Right cardiac atrium (tissue), 5 donors: ENCODE data around the gene RRAGD. TPM values are rescaled to one million over a fixed set of nuclear protein-coding genes. Genes with fewer than 3 reads are reported as not detected.

Source experiments
- ATAC-seq, 2 donors: fragments of 200-7000 bp; cut with Tn5 transposase; one replicate each; pipeline versions ENCODE4 v1.8.0 to v1.9.1; 2020; ENCODE audit warnings: moderate library complexity in 2 of 2, mild to moderate bottlenecking in 1 of 2
- DNase-seq, 3 donors: peaks; one replicate each; pipeline ENCODE4 v3.0.0-alpha.2; 2020
- H3K27ac ChIP-seq: one replicate; pipeline ENCODE4 v1.5.1; 2013; ENCODE audit warnings: mild to moderate bottlenecking, low read length, control low read depth, moderate library complexity
- H3K27me3 ChIP-seq: one replicate; pipeline ENCODE4 v1.6.1; 2013; ENCODE audit not compliant: control insufficient read depth, insufficient read depth
- H3K4me1 ChIP-seq: one replicate; pipeline ENCODE4 v1.6.1; 2013; ENCODE audit warnings: low read length; ENCODE audit not compliant: control insufficient read depth, insufficient read depth
- H3K4me3 ChIP-seq: one replicate; pipeline ENCODE4 v1.5.1; 2013; ENCODE audit warnings: low read length, control low read depth
- H3K9me3 ChIP-seq: one replicate; pipeline ENCODE4 v1.6.1; 2013; ENCODE audit warnings: low read length; ENCODE audit not compliant: control insufficient read depth
- WGBS: extraction: QIAGEN DNeasy Blood & Tissue Kit; methylation state at CpG from one replicate; pipeline ENCODE4 v1.1.7; 2013; 5-methylcytosine and 5-hydroxymethylcytosine counted together
- intact Hi-C, 4 donors: fragments of 100-400 bp; cut with DNase I; formaldehyde crosslinking; loops; one replicate each; pipeline versions ENCODE4 v1.11.0 to v1.14.0; 2022 to 2023
- polyA plus RNA-seq: library from polyadenylated mRNA; stranded (reverse); fragments of 200-250 nt; gene quantifications from one replicate; pipeline ENCODE4 v1.2.3, GENCODE V29; 2013
- total RNA-seq, 4 donors: library from RNA; stranded (reverse); fragmentation: NEBNext Ultra II Directional; extraction: Animal tissue kit (Norgen Biotek cat#: 25700); gene quantifications; one replicate each; pipeline ENCODE4 v1.2.1, GENCODE V29; 2021
- donor health status: healthy with polysubstance abuse.
- donor health status: DM: no; HTN: yes; CAD: no.
- donor health status: DM: no; HTN: no; CAD: no.
- donor health status: DM: no; HTN: yes; CAD: no; lungs with severe emphysema.
- donor health status: DM: yes; HTN: yes; CAD: no.

RRAGD gene
- total and polyA plus RNA-seq, 5 donors, result 57.2 to 154 (median 109) TPM

DNA sequence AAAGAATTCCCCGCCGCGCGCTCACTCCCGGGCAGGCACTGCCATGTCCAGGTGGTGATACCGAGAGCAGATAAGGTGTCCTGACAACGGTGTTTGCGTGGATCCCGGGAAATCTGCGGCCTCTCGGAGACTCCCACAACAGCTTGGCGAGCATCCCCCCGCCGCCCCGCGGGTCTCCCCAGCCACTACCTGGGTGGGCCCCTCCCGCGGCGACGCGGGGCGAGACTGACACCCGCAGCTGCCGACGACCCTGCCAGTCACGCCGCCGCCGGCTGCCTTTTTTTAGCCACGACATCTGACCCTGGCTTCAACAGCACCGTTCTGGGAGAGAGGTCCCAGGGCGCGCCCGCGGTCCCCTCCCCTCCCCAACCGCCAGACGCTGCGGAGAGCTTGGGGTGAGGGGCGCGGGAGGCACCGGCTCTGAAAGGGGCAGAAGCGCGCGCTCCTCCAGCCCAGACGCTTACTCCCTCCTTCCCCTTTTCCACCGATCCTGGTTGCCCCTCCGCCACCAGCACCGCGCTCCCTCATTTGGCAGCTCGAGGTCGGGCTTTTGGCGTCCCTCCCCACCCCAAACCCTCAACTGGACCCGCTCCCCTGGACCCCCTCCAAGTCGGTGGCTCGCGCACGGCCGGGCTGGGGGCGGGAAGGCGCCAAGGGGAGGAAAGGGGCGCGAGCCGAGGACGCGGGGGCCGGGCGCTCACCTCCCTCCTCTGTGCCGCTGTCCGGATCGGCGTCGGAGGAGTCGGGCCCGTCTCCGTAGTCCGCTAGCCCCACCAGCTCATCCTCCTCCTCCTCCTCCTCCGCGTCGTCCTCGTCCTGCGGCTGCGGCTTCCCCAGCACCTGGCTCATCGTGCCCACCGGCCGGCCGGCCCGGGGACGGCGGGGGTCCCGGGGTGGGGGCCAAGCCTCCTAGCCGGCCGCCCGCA, 665 bp downstream of the RRAGD start:
- Histone ChIP-seq H3K4me3 (peak overlapping the region; percentile 89), H3K27me3 (no peaks in the 10 kb centered on the region), H3K27ac (peak overlapping the region; percentile 77), H3K4me1 (peaks cover 2% of the 10 kb centered on the region), H3K9me3 (no peaks in the 10 kb centered on the region)
- WGBS, result under 1% methylated on average over 93 of the region's 93 CpGs
- intact Hi-C loops, result no loop called here
- ATAC-seq (peak; percentile 59 to 61), DNase-seq (peak; percentile 36 to 79 (median 72))

DNA sequence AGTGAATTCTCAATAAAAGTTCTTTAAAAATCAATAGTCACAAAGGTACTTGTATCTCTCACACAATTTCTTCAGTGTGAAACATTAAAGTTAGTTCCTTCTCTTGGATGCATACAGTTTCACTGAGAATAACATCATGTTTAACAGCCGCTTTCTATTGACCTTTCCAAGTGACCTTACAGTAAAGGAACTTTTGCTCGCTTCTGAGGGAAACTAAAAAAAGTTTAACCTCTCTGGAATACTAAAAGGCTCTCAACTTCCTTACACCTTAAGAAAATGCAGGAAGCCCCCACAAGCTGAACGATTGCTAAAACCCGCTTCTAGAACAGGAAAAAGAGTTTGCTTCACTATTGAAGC, 1.3 kb downstream of the RRAGD start:
- DNase-seq, result no peak
- no peaks in the 10 kb centered on the region for H3K9me3 ChIP-seq
- no peaks in the 10 kb centered on the region for H3K27me3 ChIP-seq
- peak overlapping the region; percentile 89 for H3K4me3 ChIP-seq
- H3K27ac ChIP-seq, result peak overlapping the region; percentile 77
- ATAC-seq, result no peak
- intact Hi-C loops, result no loop called here
- 18% methylated on average over 4 of the region's 4 CpGs for WGBS
- peaks cover 2% of the 10 kb centered on the region for H3K4me1 ChIP-seq

DNA sequence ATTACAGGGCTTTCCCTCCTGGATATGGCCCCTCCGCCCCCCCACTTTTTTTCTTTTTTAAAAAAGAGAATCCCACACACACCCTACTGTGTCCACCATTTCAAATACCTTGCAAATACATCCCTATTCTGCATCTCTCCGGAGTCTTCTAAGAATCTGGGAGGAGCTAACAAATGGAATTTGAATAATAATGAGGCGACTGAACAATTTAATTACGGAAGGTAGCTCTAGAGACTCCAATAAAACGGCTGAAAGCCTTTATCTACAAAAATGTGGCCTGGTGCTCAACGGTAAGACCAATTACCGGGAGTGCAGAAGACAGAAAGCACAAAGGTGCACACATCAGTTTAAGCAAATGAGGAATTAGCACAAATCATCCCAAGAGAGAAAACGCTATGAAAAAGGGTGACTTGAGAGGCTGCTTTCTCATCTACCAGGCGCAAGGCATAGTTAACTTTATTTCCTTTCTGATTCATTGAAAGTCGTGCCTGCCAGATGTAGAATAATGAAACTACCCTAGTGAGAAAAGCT, 1.8 kb downstream of the RRAGD start:
- peaks cover 4% of the 10 kb centered on the region for H3K4me1 ChIP-seq
- 51% methylated on average over 10 of the region's 10 CpGs for WGBS
- peak overlapping the region; percentile 46 for H3K27ac ChIP-seq
- peak overlapping the region; percentile 89 for H3K4me3 ChIP-seq
- ATAC-seq (no peak), DNase-seq (no peak)
- no peaks in the 10 kb centered on the region for H3K27me3 ChIP-seq
- intact Hi-C loops, result no loop called here
- no peaks in the 10 kb centered on the region for H3K9me3 ChIP-seq

DNA sequence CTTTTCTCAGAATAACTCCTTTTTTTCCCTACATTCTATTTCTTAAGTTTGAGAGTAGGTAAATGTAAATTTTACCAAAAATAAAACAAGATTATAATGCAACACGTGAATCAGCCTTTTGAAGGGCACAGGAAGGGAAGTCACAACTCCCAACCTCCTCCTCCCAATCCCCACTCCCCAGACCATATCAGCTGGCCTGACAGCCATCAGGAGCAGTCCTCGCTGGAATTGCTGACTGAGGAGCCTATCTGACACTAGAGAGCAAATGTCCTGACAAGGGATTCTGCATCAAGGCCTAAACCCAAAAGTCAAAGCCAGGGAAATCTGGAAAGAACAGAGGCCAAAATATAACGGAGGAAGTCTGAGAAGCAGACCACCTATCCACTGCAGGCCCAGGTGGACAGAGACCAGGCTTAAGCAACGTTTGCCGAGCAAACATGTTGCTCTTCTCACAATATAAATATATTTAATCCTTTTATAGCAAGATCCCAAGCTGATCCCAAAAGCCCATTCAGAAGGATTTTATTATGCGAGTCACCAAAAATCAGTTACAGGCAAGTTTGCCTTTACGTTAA, 2.5 kb downstream of the RRAGD start:
- no peaks in the 10 kb centered on the region for H3K27me3 ChIP-seq
- H3K4me1 ChIP-seq, result peaks cover 4% of the 10 kb centered on the region
- 61% methylated on average over 7 of the region's 7 CpGs for WGBS
- H3K4me3 ChIP-seq, result peak overlapping the region; percentile 11
- H3K9me3 ChIP-seq, result no peaks in the 10 kb centered on the region
- DNase-seq (peak in 1 of 3 donors; percentile 50), ATAC-seq (peak in 1 of 2 donors; percentile 42)
- H3K27ac ChIP-seq, result peak overlapping the region; percentile 36
- intact Hi-C loops, result no loop called here

DNA sequence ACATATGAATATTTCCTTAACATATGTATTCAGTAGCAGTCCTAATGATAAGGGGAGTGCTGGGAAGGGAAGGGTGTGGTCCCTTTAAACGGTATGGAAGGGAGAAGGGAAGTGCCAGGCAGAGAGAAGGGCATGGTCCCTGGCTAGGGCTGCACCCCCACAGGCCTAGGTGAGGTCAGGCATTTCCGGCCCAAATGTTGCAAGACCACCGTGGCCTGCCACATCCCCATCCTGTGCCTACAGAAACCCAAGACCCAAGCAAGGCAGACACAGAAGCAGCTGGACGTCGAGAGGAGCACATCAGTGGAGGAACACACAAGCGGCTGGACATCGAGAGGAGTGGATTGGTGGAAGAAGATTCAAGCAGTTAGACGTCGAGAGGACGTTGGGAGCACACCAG, 5.9 kb downstream of the RRAGD start:
- no peaks in the 10 kb centered on the region for H3K27me3 ChIP-seq
- ATAC-seq, result no peak
- no peaks in the 10 kb centered on the region for H3K9me3 ChIP-seq
- DNase-seq, result no peak
- intact Hi-C loops, result no loop called here
- H3K4me1 ChIP-seq, result peaks cover 5% of the 10 kb centered on the region
- 47% methylated on average over 10 of the region's 10 CpGs for WGBS
- no peak overlapping the region for H3K4me3 ChIP-seq
- H3K27ac ChIP-seq, result no peak overlapping the region

DNA sequence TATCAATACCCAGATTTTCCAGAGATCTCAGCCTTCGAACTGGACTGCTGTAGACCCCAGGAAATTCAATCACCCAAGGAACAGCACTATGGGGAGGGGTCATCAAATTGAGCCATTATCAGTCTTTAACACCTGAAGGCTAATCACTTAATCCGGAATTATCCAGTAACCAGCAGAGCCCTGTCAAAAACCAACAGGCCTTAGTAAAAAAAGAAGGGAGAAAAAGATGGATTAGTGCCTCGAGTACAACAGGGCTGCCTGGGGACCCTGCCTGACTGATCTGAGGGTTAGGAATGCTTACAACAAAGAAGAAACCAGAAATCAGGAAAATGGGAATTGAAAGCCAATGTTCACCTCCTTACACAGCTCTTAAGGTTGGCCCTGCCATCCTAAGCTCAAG, 7.6 kb downstream of the RRAGD start:
- Histone ChIP-seq H3K27ac (no peak overlapping the region), H3K27me3 (no peaks in the 10 kb centered on the region), H3K9me3 (no peaks in the 10 kb centered on the region), H3K4me1 (peaks cover 12% of the 10 kb centered on the region), H3K4me3 (no peak overlapping the region)
- WGBS, result 66% methylated on average over 3 of the region's 3 CpGs
- intact Hi-C loops, result no loop called here
- no peak for DNase-seq
- no peak for ATAC-seq

DNA sequence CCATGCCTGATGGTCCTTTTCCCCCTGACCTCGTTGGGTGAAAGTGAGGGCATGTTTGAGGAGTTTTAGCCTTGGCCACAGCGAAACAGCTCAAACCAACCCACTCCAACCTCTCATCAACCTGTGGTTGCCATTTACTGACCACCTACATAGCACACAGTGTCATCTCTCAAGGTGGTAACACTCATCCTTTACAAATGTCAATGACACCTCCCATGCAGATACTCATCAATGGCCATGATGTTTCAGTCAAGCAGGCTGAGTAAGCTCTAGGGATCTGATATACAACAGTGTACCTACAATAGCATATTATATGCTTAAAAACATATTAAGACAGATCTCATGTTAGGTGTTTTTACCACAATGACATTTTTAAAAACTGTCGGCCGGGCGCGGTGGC, 9.3 kb downstream of the RRAGD start:
- intact Hi-C loops, result no loop called here

DNA sequence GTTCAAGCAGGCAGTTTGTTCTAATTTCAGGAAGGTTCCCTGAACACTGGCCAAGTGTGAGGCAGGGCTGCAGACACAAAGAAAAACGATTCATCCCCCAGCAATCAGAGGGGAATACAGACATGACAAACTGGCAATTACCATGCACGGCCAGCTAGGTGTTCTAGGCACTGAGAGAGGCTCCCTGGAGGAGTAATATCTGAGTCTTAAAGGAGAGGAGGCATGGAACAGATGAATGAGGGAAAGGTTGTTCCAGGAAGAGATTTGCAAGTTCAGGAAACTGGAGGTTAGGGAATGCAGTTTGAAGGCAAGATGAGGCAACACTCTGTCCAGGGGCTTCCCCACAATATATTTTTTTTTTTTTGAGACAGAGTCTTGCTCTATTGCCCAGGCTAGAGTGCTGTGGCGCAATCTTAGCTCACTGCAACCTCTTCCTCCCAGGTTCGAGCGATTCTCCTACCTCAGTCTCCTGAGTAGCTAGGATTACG, 11.1 kb downstream of the RRAGD start:
- 63% methylated on average over 6 of the region's 6 CpGs for WGBS
- H3K9me3 ChIP-seq, result no peaks in the 10 kb centered on the region
- H3K4me1 ChIP-seq, result peaks cover 14% of the 10 kb centered on the region
- H3K27ac ChIP-seq, result no peak overlapping the region
- DNase-seq (no peak), ATAC-seq (no peak)
- H3K27me3 ChIP-seq, result no peaks in the 10 kb centered on the region
- intact Hi-C loops, result no loop called here
- H3K4me3 ChIP-seq, result no peak overlapping the region

More for the DNA sequence above, 9.3 kb downstream of the RRAGD start:
- DNase-seq, result no peak
- WGBS, result 89% methylated on average over 6 of the region's 6 CpGs
- Histone ChIP-seq H3K27ac (no peak overlapping the region), H3K4me3 (no peak overlapping the region), H3K9me3 (no peaks in the 10 kb centered on the region), H3K4me1 (peaks cover 14% of the 10 kb centered on the region), H3K27me3 (no peaks in the 10 kb centered on the region)
- no peak for ATAC-seq

DNA sequence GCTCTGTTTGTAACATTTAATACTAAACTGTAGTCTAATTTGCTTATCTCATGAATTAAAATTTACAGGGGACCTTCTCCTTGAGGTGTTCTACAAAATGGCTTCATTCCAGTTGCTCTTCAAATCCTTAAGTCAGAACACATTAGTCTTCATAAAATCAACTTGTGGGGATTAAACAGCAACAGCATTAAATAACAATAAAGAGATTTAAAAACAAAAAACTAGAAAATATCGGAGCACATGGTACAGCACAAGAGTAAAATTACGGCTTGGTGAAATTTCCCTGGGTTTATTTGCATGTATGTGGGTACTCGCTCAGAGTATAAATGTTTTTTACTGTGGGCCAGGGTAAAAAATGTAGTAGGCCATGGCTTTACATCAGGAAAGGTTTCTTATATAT, 12.0 kb downstream of the RRAGD start:
- H3K27ac ChIP-seq, result no peak overlapping the region
- no peak for DNase-seq
- 94% methylated on average over 3 of the region's 3 CpGs for WGBS
- H3K27me3 ChIP-seq, result no peaks in the 10 kb centered on the region
- no peak overlapping the region for H3K4me3 ChIP-seq
- no peaks in the 10 kb centered on the region for H3K9me3 ChIP-seq
- H3K4me1 ChIP-seq, result peaks cover 12% of the 10 kb centered on the region
- no peak for ATAC-seq
- intact Hi-C loops, result no loop called here

DNA sequence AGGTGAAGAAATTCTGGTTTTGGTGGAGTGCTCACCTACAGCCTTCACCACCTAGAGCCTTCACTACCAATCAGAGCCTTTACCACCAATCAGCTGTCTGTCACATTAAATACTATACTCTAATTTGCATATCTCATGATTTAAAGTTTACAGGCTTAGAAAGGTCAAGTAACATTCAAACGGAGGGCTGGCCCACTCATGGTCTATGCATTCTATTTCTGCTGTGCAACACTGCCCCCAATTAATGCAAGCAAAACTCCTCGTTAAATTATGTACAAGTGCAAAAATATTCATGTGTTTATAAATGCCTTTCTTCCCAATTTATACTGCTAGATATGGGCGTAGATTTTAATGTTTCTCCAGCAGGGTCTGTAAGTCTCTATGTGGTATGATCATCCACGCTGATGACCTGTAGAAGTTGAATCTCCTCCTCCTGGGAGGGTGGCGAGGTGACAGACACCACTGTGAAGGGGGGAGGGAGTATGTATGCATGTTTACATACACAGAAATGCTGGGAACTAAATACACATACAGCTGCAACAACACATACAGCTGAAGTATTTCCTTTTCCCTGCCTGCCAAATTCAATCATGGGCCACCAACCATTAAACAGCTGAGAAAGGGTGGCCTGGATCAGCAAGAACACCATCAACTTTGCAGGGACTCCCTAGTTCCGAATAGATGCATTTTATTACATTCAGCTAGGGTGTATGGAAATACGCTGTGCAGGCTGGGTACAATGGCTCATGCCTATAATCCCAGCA, 13.1 kb downstream of the RRAGD start:
- ATAC-seq (no peak), DNase-seq (no peak)
- Histone ChIP-seq H3K9me3 (no peaks in the 10 kb centered on the region), H3K27me3 (no peaks in the 10 kb centered on the region), H3K4me3 (no peak overlapping the region), H3K4me1 (peaks cover 12% of the 10 kb centered on the region), H3K27ac (no peak overlapping the region)
- 82% methylated on average over 7 of the region's 7 CpGs for WGBS
- intact Hi-C loops, result no loop called here
